ENCODE results near the gene MBOAT2. TPM values are rescaled to one million over a fixed set of nuclear protein-coding genes. Genes with fewer than 3 reads are reported as not detected.
"Not testable (repeated sequence)": the region's sequence is repeated elsewhere in the genome, so short reads cannot be mapped to it uniquely, and the experiment has no call there.

The MBOAT2 gene
- total RNA-seq, result 21.7 TPM

GRCh38 chr2:9003616-9004337 is at the start of gene MBOAT2:
MBOAT2 (minus strand) TSS chr2:9003684; CDS start chr2:9003614, 70 bp downstream.
- DNase-seq (ENCODE audit: low spot score), result peak; percentile 89

GRCh38 chr2:9052821-9053533 is 49.5 kb upstream of the MBOAT2 start:
- no peak for DNase-seq (ENCODE audit: low spot score)

- DNase-seq (ENCODE audit: low spot score), result not testable (repeated sequence)
Observed at GRCh38 chr2:9051451-9051850, 48.0 kb upstream of the MBOAT2 start.

- DNase-seq (ENCODE audit: low spot score), result no peak
Observed at GRCh38 chr2:9050122-9050809, 46.8 kb upstream of the MBOAT2 start.

- no peak for DNase-seq (ENCODE audit: low spot score)
Observed at GRCh38 chr2:9045595-9045994, 42.1 kb upstream of the MBOAT2 start.

GRCh38 chr2:9043491-9043890 is 40.0 kb upstream of the MBOAT2 start:
- DNase-seq (ENCODE audit: low spot score), result not testable (repeated sequence)

GRCh38 chr2:9037166-9037565 is 33.7 kb upstream of the MBOAT2 start:
- no peak for DNase-seq (ENCODE audit: low spot score)

- DNase-seq (ENCODE audit: low spot score), result no peak
Observed at GRCh38 chr2:9033385-9034168, 30.1 kb upstream of the MBOAT2 start.

- no peak for DNase-seq (ENCODE audit: low spot score)
Observed at GRCh38 chr2:9032536-9033255, 29.2 kb upstream of the MBOAT2 start.

- DNase-seq (ENCODE audit: low spot score), result no peak
Observed at GRCh38 chr2:9032121-9032520, 28.6 kb upstream of the MBOAT2 start.

- no peak for DNase-seq (ENCODE audit: low spot score)
Observed at GRCh38 chr2:9031246-9031645, 27.8 kb upstream of the MBOAT2 start.

GRCh38 chr2:9030841-9031240 is 27.4 kb upstream of the MBOAT2 start:
- no peak for DNase-seq (ENCODE audit: low spot score)

- DNase-seq (ENCODE audit: low spot score), result no peak
Observed at GRCh38 chr2:9030190-9030589, 26.7 kb upstream of the MBOAT2 start.

GRCh38 chr2:9029721-9030120 is 26.2 kb upstream of the MBOAT2 start:
- DNase-seq (ENCODE audit: low spot score), result no peak

GRCh38 chr2:9027884-9028283 is 24.4 kb upstream of the MBOAT2 start:
- DNase-seq (ENCODE audit: low spot score), result no peak

- DNase-seq (ENCODE audit: low spot score), result no peak
Observed at GRCh38 chr2:9025746-9026145, 22.3 kb upstream of the MBOAT2 start.

- DNase-seq (ENCODE audit: low spot score), result no peak
Observed at GRCh38 chr2:9024575-9024974, 21.1 kb upstream of the MBOAT2 start.

- DNase-seq (ENCODE audit: low spot score), result no peak
Observed at GRCh38 chr2:9021563-9022211, 18.2 kb upstream of the MBOAT2 start.

- no peak for DNase-seq (ENCODE audit: low spot score)
Observed at GRCh38 chr2:9020267-9020666, 16.8 kb upstream of the MBOAT2 start.

GRCh38 chr2:9018534-9018933 is 15.1 kb upstream of the MBOAT2 start:
- DNase-seq (ENCODE audit: low spot score), result no peak

- no peak for DNase-seq (ENCODE audit: low spot score)
Observed at GRCh38 chr2:9018109-9018508, 14.6 kb upstream of the MBOAT2 start.
